Stimulated activated CD8-positive, alpha-beta memory T cell treated with anti-CD3 and anti-CD28 coated beads, Interleukin-7, amount 100 ng/mL, for 48 hours (primary cell): Measurements from ENCODE around the gene POU2AF1.

ENCODE experiments used
- DNase-seq, 2 donors: peaks; one replicate each; pipeline ENCODE4 v3.0.0-alpha.2; 2020; ENCODE audit warnings: low read depth in 1 of 2; ENCODE audit errors: extremely low read depth in 1 of 2

The POU2AF1 gene

GRCh38 chr11:111388420-111388819 lies 9.3 kb upstream of the POU2AF1 start:
- no peak for DNase-seq

GRCh38 chr11:111387363-111387762 lies 8.3 kb upstream of the POU2AF1 start:
- no peak for DNase-seq

DNA sequence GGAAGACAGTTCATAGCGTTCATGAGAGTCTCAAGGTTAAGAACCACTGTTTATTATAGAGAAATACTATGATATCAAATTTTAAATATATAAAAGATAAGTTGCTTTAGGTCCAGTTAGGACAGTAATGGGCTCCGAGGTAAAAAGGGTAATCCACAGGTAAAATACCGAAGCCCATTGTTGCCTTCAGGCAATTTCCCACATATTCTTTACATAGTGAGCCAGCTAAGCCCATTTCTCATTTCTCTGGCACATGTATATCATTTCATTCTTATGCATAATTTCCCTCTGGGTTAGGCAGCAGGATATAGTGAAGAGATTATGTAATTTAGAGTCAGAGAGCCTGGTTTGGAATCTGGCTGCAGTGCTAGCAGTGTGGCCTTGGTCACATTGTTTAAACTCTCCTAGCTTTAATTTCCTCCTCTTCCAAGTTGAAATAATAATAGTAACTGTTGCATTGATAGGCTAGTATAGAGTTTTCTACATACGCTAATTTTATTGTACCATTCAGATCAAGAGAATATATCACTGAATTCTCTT lies 7.6 kb upstream of the POU2AF1 start:
- DNase-seq, result no peak

GRCh38 chr11:111384494-111384893 lies 5.4 kb upstream of the POU2AF1 start:
- DNase-seq, result no peak

- DNase-seq, result no peak
Observed at GRCh38 chr11:111382451-111382850, 3.4 kb upstream of the POU2AF1 start.

DNA sequence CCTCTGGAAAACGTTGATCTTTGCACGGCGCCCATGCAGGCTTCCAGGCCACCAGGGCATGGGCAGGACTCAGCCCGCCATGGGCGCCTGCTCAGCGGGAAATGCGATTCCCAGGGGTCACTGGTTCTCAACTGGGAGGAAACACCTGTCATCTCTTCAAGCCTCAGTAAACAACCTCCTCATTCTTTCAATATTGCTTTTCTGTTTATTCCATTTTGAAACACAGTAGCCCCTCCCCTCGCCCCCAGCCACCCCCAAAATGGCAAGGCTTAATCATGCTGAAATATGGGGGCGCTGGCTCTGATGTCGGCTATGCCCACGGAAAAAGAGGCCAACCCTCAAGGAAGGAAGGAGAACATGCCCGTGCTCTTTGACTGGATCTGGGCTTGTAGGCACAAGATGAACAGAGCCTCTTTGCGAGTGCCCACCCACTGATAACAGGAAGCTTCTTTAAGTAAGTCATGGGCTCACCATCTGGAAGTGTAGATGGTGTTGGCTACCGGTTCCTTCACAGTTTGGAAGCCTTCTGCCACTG lies 594 bp upstream of the POU2AF1 start:
- DNase-seq, result no peak

GRCh38 chr11:111378185-111378860 lies 752 bp downstream of the POU2AF1 start:
- DNase-seq, result no peak

GRCh38 chr11:111376181-111376871 lies 2.7 kb downstream of the POU2AF1 start:
- DNase-seq, result peak in 1 of 2 donors; percentile 37

DNA sequence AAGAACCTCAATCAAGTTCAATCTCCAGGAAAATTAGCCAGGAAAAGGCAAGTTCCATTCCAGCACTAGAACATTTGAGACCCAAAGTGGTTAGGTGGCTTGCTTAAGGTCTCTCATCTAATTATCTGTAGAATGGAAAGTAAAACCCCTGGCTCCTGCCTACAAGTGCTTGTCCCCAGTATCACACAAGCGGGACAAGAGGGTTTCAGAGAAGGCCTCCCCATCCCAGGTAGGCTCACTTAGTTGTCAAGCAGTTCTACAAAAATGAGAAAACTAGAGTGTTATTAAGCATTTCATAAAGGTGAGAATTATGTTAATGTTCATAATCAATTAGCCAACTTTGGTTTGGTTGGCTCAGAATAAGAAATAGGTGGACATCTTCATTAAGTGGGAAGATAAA lies 5.5 kb downstream of the POU2AF1 start:
- DNase-seq, result no peak

GRCh38 chr11:111372538-111372937 lies 6.5 kb downstream of the POU2AF1 start:
- DNase-seq, result no peak

- peak; percentile 20 to 50 for DNase-seq
Observed at GRCh38 chr11:111370902-111371578, 8.0 kb downstream of the POU2AF1 start.

GRCh38 chr11:111370270-111370901 lies 8.7 kb downstream of the POU2AF1 start:
- no peak for DNase-seq

DNA sequence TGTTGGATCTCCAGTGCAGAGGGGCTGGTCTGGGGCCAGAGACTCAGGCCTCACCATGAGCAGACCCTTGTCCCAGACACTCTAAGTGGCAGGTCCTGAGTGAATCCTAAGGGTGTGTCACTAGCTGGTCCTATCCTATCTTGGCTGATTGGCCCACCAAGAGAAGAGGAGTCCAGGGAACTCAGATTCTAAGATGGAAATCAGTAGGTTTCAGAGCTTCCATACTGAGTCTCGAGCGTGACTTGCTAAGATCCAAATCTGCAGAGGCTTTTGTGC lies 10.9 kb downstream of the POU2AF1 start:
- no peak for DNase-seq

DNA sequence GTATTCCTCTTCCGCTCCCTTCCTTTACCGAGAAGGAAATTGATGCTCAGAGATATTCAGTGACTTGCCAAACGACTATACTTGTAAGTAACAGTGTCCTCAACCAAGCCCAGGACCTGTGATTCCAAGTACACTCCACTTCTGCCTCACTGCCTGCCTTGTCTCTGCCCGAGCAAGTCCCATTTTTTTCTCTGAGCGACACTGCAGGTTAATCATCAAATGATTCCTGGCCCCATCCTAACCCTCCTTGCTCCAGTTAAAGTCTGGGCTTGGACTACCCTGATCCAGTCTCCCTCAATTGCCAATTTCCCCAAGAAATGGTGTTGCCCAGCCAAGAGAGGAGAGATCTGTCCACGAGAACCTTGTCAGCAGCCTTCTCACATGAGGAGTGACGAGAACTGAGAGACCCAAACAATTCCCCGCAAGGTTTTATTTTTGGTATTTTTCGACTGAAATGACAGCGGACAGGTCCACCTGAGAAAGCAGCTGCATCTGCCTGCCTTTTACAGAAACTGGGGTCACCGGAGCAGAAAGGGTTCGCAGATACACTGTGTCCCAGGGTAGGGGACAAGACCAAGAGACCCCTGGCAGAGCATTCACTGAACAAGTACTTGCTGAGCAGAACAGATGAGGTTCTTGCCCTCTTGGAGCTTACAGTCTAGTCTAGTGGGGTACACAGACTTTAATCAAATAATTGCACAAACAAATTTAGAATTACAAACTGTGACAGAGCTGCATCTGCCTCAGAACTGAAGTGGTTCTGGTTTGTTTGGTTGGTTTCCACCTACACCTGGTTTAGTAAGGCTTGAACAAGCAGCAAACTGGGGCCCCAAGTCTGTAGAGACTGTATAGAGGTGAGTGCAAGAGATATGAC lies 11.4 kb downstream of the POU2AF1 start:
- no peak for DNase-seq

DNA sequence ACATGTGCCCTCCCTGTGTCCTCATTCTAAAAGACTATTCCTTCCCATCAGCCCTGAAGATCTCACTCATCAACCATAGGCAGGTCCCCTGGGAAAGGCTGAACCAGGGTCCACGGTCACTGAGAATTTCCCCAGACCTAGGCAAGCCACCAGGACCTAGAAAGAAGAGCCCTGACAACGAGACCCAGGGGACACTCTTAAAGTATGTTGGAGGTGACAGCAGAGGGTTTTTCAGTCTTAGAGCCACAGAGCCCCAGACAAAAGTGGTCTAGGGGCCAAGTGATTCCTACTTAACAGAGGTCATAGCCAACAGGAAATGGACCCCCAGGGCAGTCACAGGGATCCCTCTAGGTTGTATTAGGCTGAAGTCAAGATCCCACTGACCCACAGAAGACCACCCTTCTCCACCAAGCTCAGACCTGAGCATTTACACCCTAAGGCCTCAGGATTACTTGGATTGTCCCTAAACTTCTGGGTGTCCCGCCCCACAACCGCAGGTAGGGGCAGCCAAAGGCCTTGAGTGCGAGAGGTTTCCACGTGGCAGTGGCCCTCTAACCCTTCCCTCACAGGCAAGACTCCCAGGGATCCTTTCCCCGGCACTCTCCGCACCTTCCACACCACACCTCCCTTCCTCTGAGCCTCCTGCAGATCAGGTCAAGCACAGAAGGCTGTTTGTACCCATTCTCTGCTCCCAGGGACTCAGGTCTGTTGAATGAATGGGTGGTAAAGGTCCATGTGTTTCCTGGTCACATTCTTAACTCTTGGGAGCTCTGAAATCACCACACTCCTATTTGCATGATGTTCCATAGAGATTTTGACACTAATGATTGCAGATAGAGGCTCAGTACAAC lies 12.3 kb downstream of the POU2AF1 start:
- no peak for DNase-seq

DNA sequence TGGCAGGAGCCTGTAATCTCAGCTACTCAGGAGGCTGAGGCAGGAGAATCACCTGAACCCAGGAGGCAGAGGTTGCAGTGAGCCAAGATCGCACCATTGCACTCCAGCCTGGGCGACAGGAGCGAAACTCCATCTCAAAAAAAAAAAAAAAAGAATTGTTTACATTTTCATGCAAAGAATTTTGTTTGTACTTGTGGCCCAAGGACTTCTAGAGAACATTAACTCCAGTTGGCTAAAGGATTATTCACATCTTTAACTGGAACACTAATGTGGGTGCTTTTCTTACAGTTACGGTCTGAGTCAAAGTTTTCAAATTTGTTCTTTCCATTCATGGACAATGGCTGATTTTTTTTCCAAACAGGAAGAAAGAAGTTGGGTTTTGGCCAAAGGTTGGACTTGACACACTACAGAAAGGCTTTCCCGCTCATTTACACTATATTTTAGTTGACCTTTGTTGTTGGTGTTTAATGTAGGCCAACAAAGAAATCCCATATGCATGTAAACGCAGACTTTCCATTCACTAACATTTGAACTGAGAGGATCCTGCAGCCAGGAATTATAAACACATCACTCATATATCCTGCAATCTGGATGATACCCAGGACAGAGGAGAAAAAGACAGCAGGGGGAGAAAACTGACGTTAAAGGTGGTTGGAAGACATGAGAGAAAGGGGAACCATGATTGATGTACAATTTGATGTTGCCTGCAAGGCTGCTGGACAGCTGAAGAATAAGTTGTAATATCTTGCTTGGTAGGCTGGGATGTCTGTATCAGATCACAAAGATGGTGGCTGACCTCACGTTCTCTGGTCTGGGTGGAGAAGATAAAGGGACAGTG lies 13.1 kb downstream of the POU2AF1 start:
- no peak for DNase-seq

GRCh38 chr11:111364503-111364902 lies 14.6 kb downstream of the POU2AF1 start:
- DNase-seq, result no peak

GRCh38 chr11:111363985-111364384 lies 15.1 kb downstream of the POU2AF1 start:
- no peak for DNase-seq
